Activated effector memory CD4-positive, alpha-beta T cell treated with Interleukin-2 at 50 U/mL for 16 hours (primary cell): ENCODE data around the gene C1orf210.

Experiments
- DNase-seq: peaks from one replicate; pipeline ENCODE4 v3.0.0-alpha.2; 2020

C1orf210 gene

DNA sequence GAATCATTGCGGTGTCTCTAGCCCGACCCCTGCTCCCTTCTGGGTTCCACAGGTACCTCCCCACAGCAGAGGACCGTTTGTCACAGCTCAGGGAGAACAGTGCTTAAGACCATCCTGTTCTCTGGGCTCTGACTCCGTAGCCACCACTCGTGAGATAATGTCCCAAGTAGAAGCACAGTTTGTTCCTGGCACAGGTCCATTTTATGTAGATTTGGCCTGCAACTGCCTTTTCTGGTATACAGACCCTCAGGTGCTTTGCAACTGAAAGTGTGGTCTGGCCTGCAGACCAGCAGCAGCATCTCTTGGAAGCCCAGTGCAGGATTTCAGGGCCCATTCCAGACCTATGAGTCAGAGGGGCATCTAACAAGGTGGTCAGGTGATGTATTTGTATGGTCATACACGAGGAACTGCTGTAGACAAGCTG is 44.0 kb downstream of the C1orf210 start:
- DNase-seq, result no peak

DNA sequence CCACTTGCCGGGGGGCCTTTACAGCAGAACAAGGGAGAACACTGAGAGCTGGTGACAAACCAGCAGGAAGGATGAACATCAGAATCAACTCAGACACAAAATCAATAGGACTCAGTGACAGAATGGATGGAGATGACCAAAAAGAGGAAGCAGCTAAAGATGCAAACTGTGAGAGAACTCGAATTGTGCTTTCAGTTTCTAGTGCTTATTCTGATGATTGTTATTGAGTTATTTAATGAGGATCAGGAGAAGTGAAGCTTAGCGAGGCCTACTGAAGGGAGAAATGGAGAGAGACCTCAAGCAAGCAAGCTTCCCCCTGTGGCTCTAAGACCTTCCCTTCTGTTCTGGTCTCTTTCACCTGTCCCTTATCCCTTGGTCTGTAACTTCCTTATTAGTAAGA is 45.9 kb downstream of the C1orf210 start:
- no peak for DNase-seq

DNA sequence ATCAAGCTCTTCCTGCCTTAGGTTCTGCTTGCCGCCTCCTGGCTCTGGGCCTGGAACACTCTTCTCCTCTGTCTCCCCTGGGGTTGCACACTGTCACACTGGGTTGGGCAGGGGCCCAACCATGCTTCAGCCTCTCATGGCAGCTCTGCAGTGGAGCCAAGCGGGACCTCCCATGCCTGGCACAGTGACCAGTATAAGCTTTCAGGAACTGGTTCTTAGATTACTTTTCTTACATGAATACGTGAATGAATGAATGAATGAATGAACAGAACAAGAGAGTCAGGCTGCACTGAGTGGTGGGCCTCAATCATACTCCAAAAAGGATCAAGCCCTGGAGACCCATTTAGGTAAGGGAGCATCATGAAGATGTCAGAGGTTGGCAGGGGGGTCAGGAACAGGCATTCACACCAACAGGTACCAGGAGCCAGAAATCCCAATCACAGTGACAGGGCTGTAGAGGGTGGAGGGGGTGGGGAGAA is 46.4 kb downstream of the C1orf210 start:
- no peak for DNase-seq

DNA sequence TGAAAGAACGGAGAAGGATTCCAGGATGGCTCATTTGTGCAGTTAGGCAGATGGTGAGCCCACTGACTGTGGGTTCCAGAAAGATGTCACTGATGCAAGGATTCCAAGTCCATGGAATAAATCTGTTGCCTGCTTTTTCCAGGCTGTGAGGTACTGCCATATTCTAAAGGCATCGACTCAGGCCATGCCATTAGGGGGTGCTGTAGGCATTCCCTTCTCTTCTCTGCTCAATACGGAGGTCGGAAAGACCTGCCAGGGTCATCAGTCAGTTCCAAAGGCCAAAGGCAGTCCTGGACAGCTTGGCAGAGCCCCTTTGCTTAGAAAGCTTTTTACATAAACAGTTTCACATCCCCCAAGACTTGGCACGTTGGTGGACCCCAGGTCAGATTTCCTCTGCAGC is 47.3 kb downstream of the C1orf210 start:
- DNase-seq, result no peak

DNA sequence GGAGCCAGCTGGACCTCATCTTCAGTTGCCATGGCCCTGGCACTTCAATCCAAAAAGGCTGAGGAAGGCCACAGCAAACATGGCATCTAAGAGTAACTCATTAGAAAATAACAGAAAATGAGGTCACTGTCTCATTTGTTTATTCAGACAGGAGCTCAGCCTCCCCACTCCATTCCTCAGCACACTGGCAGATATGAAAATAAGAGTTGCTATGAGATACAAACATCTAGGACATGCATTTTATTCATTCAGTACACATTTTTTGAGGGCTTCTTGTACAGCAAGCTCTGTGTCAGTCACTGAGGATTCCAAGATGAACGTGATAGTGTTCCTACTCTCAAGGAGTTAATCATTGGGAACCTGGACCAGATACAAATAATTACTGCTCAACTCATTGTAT is 48.3 kb downstream of the C1orf210 start:
- no peak for DNase-seq

DNA sequence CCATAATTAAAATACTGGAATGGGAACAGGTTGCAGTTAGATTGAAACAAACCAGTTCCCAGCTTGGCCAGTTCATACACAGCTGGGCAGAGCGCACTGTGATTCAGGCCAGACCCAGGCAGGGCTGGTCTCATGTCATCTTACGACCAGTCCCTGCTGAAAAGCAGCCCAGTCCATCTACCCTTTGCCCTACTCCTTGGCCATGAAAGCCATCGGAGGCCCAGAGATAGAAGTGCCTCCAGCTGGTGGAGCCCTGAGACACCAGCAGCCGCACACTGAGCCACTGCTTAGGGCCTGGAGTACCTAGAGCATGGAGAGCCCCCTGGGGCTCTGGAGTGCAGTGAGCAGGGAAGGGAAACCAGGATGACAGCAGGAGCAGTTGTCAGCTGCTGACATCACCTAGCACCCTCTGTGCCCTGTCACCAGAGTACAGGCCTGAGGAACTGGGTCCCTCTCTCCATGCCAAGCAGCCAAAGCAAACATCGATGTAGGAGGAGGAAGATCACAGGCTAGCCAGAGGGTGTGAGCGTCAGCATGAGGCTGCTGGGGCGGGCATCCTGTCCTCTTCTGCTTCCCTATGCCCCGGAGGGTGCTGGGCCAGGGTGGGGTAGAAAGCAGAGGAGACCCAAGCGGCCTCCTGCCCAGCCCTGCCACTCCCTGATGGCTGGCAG is 49.8 kb downstream of the C1orf210 start:
- no peak for DNase-seq

DNA sequence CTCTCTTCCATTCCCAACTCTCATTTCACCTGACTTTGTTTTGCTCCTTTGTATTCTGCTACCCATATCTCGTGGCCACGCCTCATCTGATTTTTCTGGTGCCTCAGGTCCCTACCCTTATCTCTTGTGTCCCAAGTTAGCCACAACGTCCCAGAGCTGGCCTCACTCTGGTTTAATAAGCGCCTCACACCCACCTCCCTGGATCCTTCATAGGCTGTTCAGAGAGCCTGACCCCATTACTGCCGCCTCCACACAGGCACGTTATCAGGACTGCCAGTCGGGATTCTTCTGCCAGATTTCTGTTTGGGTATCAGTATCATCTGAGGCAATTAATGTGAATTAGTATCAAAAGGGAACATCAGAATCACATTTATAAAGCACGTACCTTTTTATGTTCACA is 50.3 kb downstream of the C1orf210 start:
- no peak for DNase-seq

DNA sequence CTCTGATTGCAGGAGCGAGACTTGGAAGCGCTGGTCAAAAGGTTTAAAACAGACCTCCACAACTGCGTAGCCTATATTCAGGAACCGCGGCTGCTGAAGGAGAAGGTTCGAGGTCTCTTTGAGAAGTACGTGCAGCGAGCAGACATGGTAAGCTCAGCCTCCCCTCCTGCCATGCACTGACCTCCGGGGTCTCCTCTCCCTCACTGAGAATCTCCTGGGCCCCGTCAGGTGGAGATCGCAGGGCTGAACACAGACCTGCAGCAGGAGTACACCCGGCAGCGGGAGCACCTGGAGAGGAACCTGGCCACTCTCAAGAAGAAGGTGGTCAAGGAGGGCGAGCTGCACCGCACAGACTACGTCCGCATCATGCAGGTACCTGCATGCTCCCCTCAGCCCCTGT is 51.1 kb downstream of the C1orf210 start:
- no peak for DNase-seq

DNA sequence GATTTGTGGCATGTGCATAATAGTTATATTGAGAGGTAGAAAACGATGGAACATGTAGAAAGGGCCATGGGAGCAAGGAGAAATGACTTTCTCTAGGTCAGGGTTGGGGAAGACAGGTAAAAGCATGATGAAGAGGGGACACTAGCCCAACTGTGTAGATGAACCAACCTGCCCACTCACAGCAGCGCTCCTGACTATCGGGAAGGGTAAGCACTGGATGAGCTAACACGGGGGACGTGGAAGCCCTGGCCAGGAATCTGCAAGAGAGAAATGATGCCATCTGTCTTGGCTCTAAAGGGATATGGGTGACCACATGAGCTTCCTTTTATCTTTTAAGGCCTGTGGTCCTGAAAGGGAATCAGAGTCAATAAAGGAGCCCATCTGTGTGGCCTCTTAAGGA is 51.8 kb downstream of the C1orf210 start:
- no peak for DNase-seq

DNA sequence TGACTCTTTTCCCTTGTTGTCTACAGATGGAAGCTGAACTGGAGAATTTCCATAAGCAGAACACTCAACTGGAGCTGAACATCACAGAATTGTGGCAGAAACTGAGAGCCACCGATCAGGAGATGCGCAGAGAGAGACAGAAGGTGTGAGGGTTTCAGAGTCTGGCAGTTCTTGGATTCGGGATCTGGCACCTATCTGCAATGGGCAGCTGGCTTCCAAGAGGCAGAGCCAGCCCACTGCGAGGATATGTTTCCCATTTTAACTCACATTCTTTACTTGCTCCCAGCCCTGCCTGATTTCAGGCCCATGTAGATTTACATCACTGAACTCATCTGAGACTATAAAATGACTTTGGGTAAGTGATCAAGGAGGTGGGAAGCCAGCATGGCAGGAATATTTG is 52.9 kb downstream of the C1orf210 start:
- no peak for DNase-seq

DNA sequence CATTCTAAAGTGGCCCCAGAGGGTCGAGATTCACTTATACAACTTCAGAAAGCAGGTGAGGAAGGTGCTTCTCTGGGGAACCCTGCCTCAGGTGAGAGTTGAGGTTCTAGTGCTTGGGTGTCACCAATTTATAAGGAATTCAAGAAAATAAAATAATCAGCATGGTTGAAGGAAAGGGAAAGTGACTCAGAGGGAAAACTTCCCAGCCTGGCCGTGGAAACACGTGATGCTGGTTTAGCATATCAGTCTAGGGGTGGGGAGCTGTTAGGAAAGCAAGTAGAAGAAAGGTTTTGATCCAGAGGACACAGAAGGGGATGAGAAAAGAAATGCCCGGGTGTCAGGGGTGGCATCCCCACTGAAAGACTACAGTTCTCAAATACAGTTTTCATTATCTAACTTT is 53.3 kb downstream of the C1orf210 start:
- no peak for DNase-seq
